Mesothelial cell of epicardium (in vitro differentiated cells): ENCODE measurements around the gene PHACTR3. TPM values are rescaled to one million over a fixed set of nuclear protein-coding genes. Genes with fewer than 3 reads are reported as not detected.

Experiments
- DNase-seq, 2 experiments: peaks; one replicate each; pipeline ENCODE4 v3.0.0; 2021; ENCODE audit warnings: low spot score in 2 of 2; ENCODE audit not compliant: unreplicated experiment in 2 of 2
- H3K27ac Mint-ChIP-seq: 2 replicates; pipeline ENCODE4 v1.8.0; 2021; ENCODE audit warnings: mixed read lengths
- H3K27me3 Mint-ChIP-seq: 2 replicates; pipeline ENCODE4 v1.8.0; 2021; ENCODE audit warnings: low read depth, mixed read lengths
- H3K36me3 Mint-ChIP-seq: 2 replicates; pipeline ENCODE4 v1.8.0; 2021; ENCODE audit warnings: mixed read lengths
- H3K4me1 Mint-ChIP-seq: 2 replicates; pipeline ENCODE4 v1.8.0; 2021; ENCODE audit warnings: mixed read lengths
- H3K4me3 Mint-ChIP-seq: 2 replicates; pipeline ENCODE4 v1.8.0; 2021; ENCODE audit warnings: mild to moderate bottlenecking, moderate library complexity, mixed read lengths
- H3K9me3 Mint-ChIP-seq: 2 replicates; pipeline ENCODE4 v1.8.0; 2021; ENCODE audit warnings: mixed read lengths
- CTCF ChIP-seq: fragments of 200-600 bp; sonication (generic); IDR thresholded peaks from one replicate; pipeline ENCODE4 v1.5.0; 2021; ENCODE audit warnings: antibody characterized with exemption; ENCODE audit not compliant: unreplicated experiment
- total RNA-seq: library from RNA; stranded (reverse); gene quantifications from 3 replicates; pipeline ENCODE4 v1.2.1, GENCODE V29; 2021

The PHACTR3 gene
- total RNA-seq, 1 donor from 2014 or later: 0.16 TPM

DNA sequence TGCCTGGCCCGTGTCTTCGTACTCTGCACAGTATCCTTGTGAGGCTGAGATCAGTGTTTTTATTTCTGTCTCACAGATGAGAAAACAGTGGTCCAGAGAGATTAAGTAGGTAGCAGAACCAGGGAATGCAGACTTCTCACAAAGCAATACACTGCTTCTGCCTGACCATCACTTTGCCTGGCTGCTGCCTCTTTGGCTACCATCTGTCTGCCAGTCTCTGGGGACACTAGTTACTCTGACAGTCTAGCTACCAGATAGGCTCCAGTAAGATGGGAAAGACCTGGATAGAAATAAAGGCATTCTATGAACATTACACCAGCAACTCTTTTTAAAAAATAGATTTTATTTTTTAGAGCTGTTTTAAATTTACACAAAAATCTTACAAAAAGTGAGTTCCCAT, 96.9 kb downstream of the PHACTR3 start:
- DNase-seq: no peak
- peaks cover 84% of the 10 kb centered on the region for H3K9me3 Mint-ChIP-seq

GRCh38 chr20:59703046-59703445, 98.7 kb downstream of the PHACTR3 start:
- H3K4me1 Mint-ChIP-seq: no peaks in the 10 kb centered on the region
- no peak for DNase-seq
- no peak overlapping the region for H3K4me3 Mint-ChIP-seq
- H3K27ac Mint-ChIP-seq: no peak overlapping the region
- no peak for TF ChIP-seq CTCF
- no peaks in the 10 kb centered on the region for H3K36me3 Mint-ChIP-seq
- no peaks in the 10 kb centered on the region for H3K27me3 Mint-ChIP-seq
- H3K9me3 Mint-ChIP-seq: peaks cover 79% of the 10 kb centered on the region

More for the DNA sequence above, 96.9 kb downstream of the PHACTR3 start:
- H3K36me3 Mint-ChIP-seq: no peaks in the 10 kb centered on the region
- TF ChIP-seq CTCF: no peak
- no peaks in the 10 kb centered on the region for H3K27me3 Mint-ChIP-seq
- no peak overlapping the region for H3K27ac Mint-ChIP-seq
- no peak overlapping the region for H3K4me3 Mint-ChIP-seq
- H3K4me1 Mint-ChIP-seq: no peaks in the 10 kb centered on the region

GRCh38 chr20:59705651-59706399, 101.5 kb downstream of the PHACTR3 start:
- Mint-ChIP-seq H3K36me3 (no peaks in the 10 kb centered on the region), H3K4me1 (no peaks in the 10 kb centered on the region), H3K27ac (no peak overlapping the region), H3K9me3 (peaks cover 77% of the 10 kb centered on the region), H3K27me3 (no peaks in the 10 kb centered on the region), H3K4me3 (no peak overlapping the region)
- DNase-seq: no peak
- no peak for TF ChIP-seq CTCF

DNA sequence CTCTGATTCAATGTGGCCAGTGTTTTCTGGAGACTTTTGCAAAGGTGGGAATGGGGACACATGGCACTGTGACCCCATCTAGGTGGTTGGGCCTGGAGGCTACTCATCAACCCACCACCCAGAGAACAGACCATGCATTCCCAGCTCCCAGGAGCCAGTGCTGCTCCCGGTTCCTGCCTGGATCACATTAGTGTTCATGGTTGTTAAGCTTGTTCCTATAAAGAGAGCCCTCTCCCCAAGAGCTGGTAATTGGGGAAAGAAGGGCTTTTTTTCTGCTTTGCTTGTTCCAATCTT, 102.0 kb downstream of the PHACTR3 start:
- Mint-ChIP-seq H3K36me3 (no peaks in the 10 kb centered on the region), H3K27me3 (no peaks in the 10 kb centered on the region), H3K9me3 (peaks cover 76% of the 10 kb centered on the region), H3K27ac (no peak overlapping the region), H3K4me1 (no peaks in the 10 kb centered on the region), H3K4me3 (no peak overlapping the region)
- no peak for DNase-seq
- no peak for TF ChIP-seq CTCF

GRCh38 chr20:59708326-59708725, 104.0 kb downstream of the PHACTR3 start:
- Mint-ChIP-seq H3K9me3 (peaks cover 73% of the 10 kb centered on the region), H3K27ac (no peak overlapping the region), H3K4me1 (no peaks in the 10 kb centered on the region), H3K4me3 (no peak overlapping the region), H3K27me3 (no peaks in the 10 kb centered on the region), H3K36me3 (no peaks in the 10 kb centered on the region)
- TF ChIP-seq CTCF: no peak
- DNase-seq: no peak

DNA sequence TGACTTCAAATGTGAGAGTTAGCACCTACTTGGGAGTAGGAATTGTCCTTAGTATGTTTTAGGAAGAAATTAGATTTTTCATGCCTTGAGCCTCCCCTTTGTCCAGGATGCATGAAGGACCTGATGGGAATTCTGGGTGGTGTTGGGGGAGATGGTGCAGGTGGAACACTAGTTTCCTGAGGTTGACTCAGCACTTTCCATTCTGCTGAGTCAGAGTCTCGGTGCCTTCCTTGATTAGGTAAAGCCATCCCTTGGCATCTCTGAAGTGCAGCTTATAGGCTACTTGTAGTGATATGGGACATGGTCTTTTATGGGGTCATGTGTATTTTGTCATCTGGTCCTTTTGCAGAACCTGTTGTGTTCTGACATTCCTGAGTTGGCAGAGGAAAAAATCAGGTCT, 105.3 kb downstream of the PHACTR3 start:
- H3K27ac Mint-ChIP-seq: no peak overlapping the region
- H3K27me3 Mint-ChIP-seq: no peaks in the 10 kb centered on the region
- no peak for DNase-seq
- H3K36me3 Mint-ChIP-seq: no peaks in the 10 kb centered on the region
- H3K4me3 Mint-ChIP-seq: no peak overlapping the region
- peaks cover 75% of the 10 kb centered on the region for H3K9me3 Mint-ChIP-seq
- no peak for TF ChIP-seq CTCF
- H3K4me1 Mint-ChIP-seq: no peaks in the 10 kb centered on the region
